H1 (cell line): Measurements from ENCODE around the gene ITGA11. TPM values are rescaled to one million over a fixed set of nuclear protein-coding genes. Genes with fewer than 3 reads are reported as not detected.

Experiments used
- CTCF ChIA-PET: fragments of 300-600 bp; sonication (Branson Sonifier 250); formaldehyde crosslinking; loops from one replicate; lab custom pipeline; 2021; ENCODE audit not compliant: partially characterized antibody; lab: Charles Lee
- POLR2A ChIA-PET: fragments of 300-600 bp; sonication (Branson Sonifier 250); formaldehyde crosslinking; loops from one replicate; lab custom pipeline; 2021; ENCODE audit warnings: inconsistent platforms; ENCODE audit not compliant: partially characterized antibody; lab: Charles Lee
- DNase-seq, 2 experiments: peaks; one replicate each; pipeline versions ENCODE4 v3.0.0 to v3.0.0-alpha.2; 2010 to 2022; ENCODE audit warnings: low spot score in 2 of 2, low read depth in 1 of 2, mixed read lengths in 1 of 2
- FAIRE-seq: peaks from 2 replicates; lab custom pipeline; 2011; peaks lifted over from hg19 to GRCh38; lab: Jason Lieb, UNC
- H2AFZ ChIP-seq: 2 replicates; pipeline ENCODE4 v1.8.1; 2012; ENCODE audit warnings: low read length, inconsistent platforms
- H2AK5ac ChIP-seq: 2 replicates; pipeline ENCODE4 v1.6.1; 2013; ENCODE audit warnings: low read depth, low read length
- H2BK120ac ChIP-seq: replicated peaks from 2 replicates; pipeline ENCODE3; 2013; ENCODE audit warnings: low read depth, low read length, inconsistent platforms
- H2BK12ac ChIP-seq: 2 replicates; pipeline ENCODE4 v1.6.1; 2013; ENCODE audit warnings: low read depth, low read length
- H2BK15ac ChIP-seq: 2 replicates; pipeline ENCODE4 v1.6.1; 2013; ENCODE audit warnings: low read length
- H2BK20ac ChIP-seq: 2 replicates; pipeline ENCODE4 v1.6.1; 2013; ENCODE audit warnings: low read length
- H2BK5ac ChIP-seq: 2 replicates; pipeline ENCODE4 v1.6.1; 2013; ENCODE audit warnings: low read depth, low read length
- H3K14ac ChIP-seq: 2 replicates; pipeline ENCODE4 v1.6.1; 2013; ENCODE audit warnings: inconsistent platforms; ENCODE audit not compliant: insufficient read length
- H3K18ac ChIP-seq: 2 replicates; pipeline ENCODE4 v1.6.1; 2013; ENCODE audit warnings: low read length; ENCODE audit errors: extremely low read depth
- H3K23ac ChIP-seq: 2 replicates; pipeline ENCODE4 v1.6.1; 2013; ENCODE audit warnings: inconsistent platforms; ENCODE audit not compliant: insufficient read length
- H3K23me2 ChIP-seq: 2 replicates; pipeline ENCODE4 v1.6.1; 2013; ENCODE audit warnings: low read depth, low read length
- H3K27ac ChIP-seq: 2 replicates; pipeline ENCODE4 v1.6.1; 2011; ENCODE audit warnings: low read depth, low read length, inconsistent platforms
- H3K27me3 ChIP-seq, 4 experiments: replicated peaks in 1 of 4; 1 replicate in 1 of 4; 2 replicates in 3 of 4; pipeline versions ENCODE4 v1.6.1 to v1.8.1; 2011 to 2013; ENCODE audit warnings: low read length in 3 of 4, mild to moderate bottlenecking in 3 of 4, inconsistent platforms in 2 of 4, mixed read lengths in 2 of 4, moderate library complexity in 1 of 4; ENCODE audit not compliant: control insufficient read depth in 3 of 4, insufficient read depth in 3 of 4; ENCODE audit errors: extremely low read depth in 1 of 4
- H3K36me3 ChIP-seq, 4 experiments: 2 replicates each; pipeline versions ENCODE4 v1.6.1 to v1.8.1; 2011 to 2013; ENCODE audit warnings: mild to moderate bottlenecking in 4 of 4, low read length in 3 of 4, moderate library complexity in 2 of 4, control low read depth in 1 of 4, inconsistent platforms in 1 of 4; ENCODE audit not compliant: insufficient read depth in 4 of 4, control insufficient read depth in 2 of 4
- H3K4ac ChIP-seq: replicated peaks from 2 replicates; pipeline ENCODE3; 2013; ENCODE audit warnings: low read length, low read depth, mixed read lengths, inconsistent platforms; ENCODE audit not compliant: insufficient read length
- H3K4me1 ChIP-seq, 4 experiments: replicated peaks in 1 of 4; 1 replicate in 1 of 4; 2 replicates in 3 of 4; pipeline versions ENCODE4 v1.6.1 to v1.8.1; 2011 to 2013; ENCODE audit warnings: low read length in 3 of 4, inconsistent platforms in 2 of 4, mixed read lengths in 1 of 4; ENCODE audit not compliant: insufficient read depth in 4 of 4, control insufficient read depth in 3 of 4
- H3K4me2 ChIP-seq, 2 experiments: 2 replicates each; pipeline versions ENCODE4 v1.6.1 to v1.8.1; 2011 to 2013; ENCODE audit warnings: low read depth in 2 of 2, low read length in 2 of 2, control low read depth in 1 of 2, inconsistent platforms in 1 of 2, mild to moderate bottlenecking in 1 of 2; ENCODE audit not compliant: insufficient read depth in 1 of 2
- H3K4me3 ChIP-seq, 4 experiments: fragments of 200-600, 300-600 bp in 1 of 4; sonication (generic), shearing (Covaris generic), sonication (Bioruptor Twin) in 1 of 4; 2 replicates each; pipeline versions ENCODE4 v1.5.1 to v1.8.1; 2011 to 2016; ENCODE audit warnings: low read length in 4 of 4, low read depth in 3 of 4, control low read depth in 2 of 4, inconsistent platforms in 2 of 4, mild to moderate bottlenecking in 2 of 4, mixed read lengths in 1 of 4, moderate library complexity in 1 of 4; ENCODE audit not compliant: insufficient read depth in 2 of 4; ENCODE audit errors: extremely low read depth in 1 of 4
- H3K56ac ChIP-seq: replicated peaks from 2 replicates; pipeline ENCODE3; 2013; ENCODE audit warnings: low read depth, mild to moderate bottlenecking, mixed read lengths, low read length, inconsistent platforms; ENCODE audit not compliant: insufficient read length
- H3K79me1 ChIP-seq: 2 replicates; pipeline ENCODE4 v1.6.1; 2013; ENCODE audit warnings: low read depth, low read length, control low read depth
- H3K79me2 ChIP-seq, 2 experiments: 2 replicates each; pipeline versions ENCODE4 v1.6.1 to v1.8.1; 2012 to 2013; ENCODE audit warnings: low read length in 2 of 2, mild to moderate bottlenecking in 2 of 2, inconsistent platforms in 1 of 2; ENCODE audit not compliant: insufficient read depth in 2 of 2, control insufficient read depth in 1 of 2
- H3K9ac ChIP-seq, 4 experiments: replicated peaks in 1 of 4; 1 replicate in 1 of 4; 2 replicates in 3 of 4; pipeline versions ENCODE4 v1.6.1 to v1.8.1; 2011 to 2013; ENCODE audit warnings: low read depth in 3 of 4, low read length in 3 of 4, control low read depth in 2 of 4, mild to moderate bottlenecking in 2 of 4, moderate library complexity in 2 of 4, inconsistent platforms in 1 of 4; ENCODE audit errors: extremely low read depth in 1 of 4
- H3K9me3 ChIP-seq, 2 experiments: 2 replicates each; pipeline versions ENCODE4 v1.6.1 to v1.8.1; 2012 to 2013; ENCODE audit warnings: mild to moderate bottlenecking in 2 of 2, moderate library complexity in 2 of 2, control low read depth in 1 of 2, inconsistent platforms in 1 of 2, low read depth in 1 of 2, low read length in 1 of 2, mixed read lengths in 1 of 2; ENCODE audit not compliant: insufficient read depth in 2 of 2
- H4K20me1 ChIP-seq, 2 experiments: replicated peaks in 1 of 2; 2 replicates each; pipeline versions ENCODE3 to v1.8.1; 2011 to 2013; ENCODE audit warnings: inconsistent platforms in 2 of 2, low read length in 2 of 2, mild to moderate bottlenecking in 1 of 2; ENCODE audit not compliant: insufficient read depth in 2 of 2, control insufficient read depth in 1 of 2
- H4K5ac ChIP-seq: 2 replicates; pipeline ENCODE4 v1.6.1; 2013; ENCODE audit warnings: low read length, low read depth, mixed read lengths, inconsistent platforms; ENCODE audit not compliant: insufficient read length
- H4K8ac ChIP-seq: 2 replicates; pipeline ENCODE4 v1.8.0; 2013; ENCODE audit warnings: mild to moderate bottlenecking, moderate library complexity, low read length, inconsistent platforms; ENCODE audit not compliant: insufficient read depth; ENCODE audit errors: extremely low read depth
- H4K91ac ChIP-seq: replicated peaks from 2 replicates; pipeline ENCODE3; 2013; ENCODE audit warnings: low read length, mixed read lengths, inconsistent platforms; ENCODE audit not compliant: insufficient read length
- HDAC2 ChIP-seq, 2 experiments: fragments of 300-600 bp in 1 of 2; sonication (generic) in 1 of 2; IDR thresholded peaks; 2 replicates each; pipeline ENCODE4 v1.6.1; 2011 to 2012; ENCODE audit warnings: low read depth in 2 of 2, low read length in 2 of 2, mild to moderate bottlenecking in 2 of 2, moderate library complexity in 2 of 2, borderline replicate concordance in 1 of 2, inconsistent platforms in 1 of 2
- MAX ChIP-seq: IDR thresholded peaks from 2 replicates; pipeline ENCODE4 v1.6.1; 2012; ENCODE audit warnings: inconsistent platforms
- WGBS, 2 experiments: shearing (Covaris generic) in 1 of 2; methylation state at CpG; one replicate each; pipeline versions ENCODE4 v1.1.6 to v1.1.7; 2013 to 2015; ENCODE audit warnings: low lambda C conversion rate in 2 of 2, mixed read lengths in 2 of 2, inconsistent platforms in 1 of 2, low coverage in 1 of 2, missing lambda C conversion rate in 1 of 2; ENCODE audit not compliant: insufficient replicate concordance in 2 of 2, insufficient coverage in 1 of 2, insufficient read length in 1 of 2; ENCODE audit errors: extremely low coverage in 1 of 2, missing lambda C conversion rate in 1 of 2; 5-methylcytosine and 5-hydroxymethylcytosine counted together
- polyA plus RNA-seq, 7 experiments: library from polyadenylated mRNA; depleted of rRNA in 3 of 7; stranded (reverse) in 5 of 7; unstranded in 2 of 7; fragments of >200 nt in 5 of 7; fragments of 200-250 nt in 2 of 7; gene quantifications; 1 replicate in 5 of 7; 2 replicates in 1 of 7; 4 replicates in 1 of 7; pipeline versions ENCODE4 v1.2.1 to v1.2.3, GENCODE V29; 2011 to 2013; ENCODE audit warnings: missing spikeins in 2 of 7, mixed read lengths in 2 of 7
- total RNA-seq: library from RNA; stranded (reverse); fragmentation: NEBNext Ultra II Directional; extraction: Animal tissue kit (Norgen Biotek cat#: 25700); gene quantifications from 2 replicates; pipeline ENCODE4 v1.2.1, GENCODE V29; 2021

Gene ITGA11
- total and polyA plus RNA-seq, 2 of the 8 experiments (the other 6 are each of a cell fraction or from before 2014, with no cell fraction given): 0.05 to 0.06 TPM

GRCh38 chr15:68305420-68305871 is 126.5 kb downstream of the ITGA11 start:
- H3K23me2 ChIP-seq: no peaks in the 10 kb centered on the region; the same call in 1 of the 2 replicates
- H3K79me1 ChIP-seq: no peaks in the 10 kb centered on the region
- H3K4me3 ChIP-seq: no peak overlapping the region
- no peak overlapping the region for H3K4ac ChIP-seq
- H2BK12ac ChIP-seq: peak overlapping the region; percentile 91; the same call in 1 of the 2 replicates
- no peak overlapping the region for H2BK120ac ChIP-seq
- POLR2A ChIA-PET: interaction anchor here (0.8 to 4.6 kb wide), 4 partner anchors 16 to 56 kb away, joined by 3 to 37 read pairs (median 5); partner anchors contain the start of gene FEM1B
- H3K23ac ChIP-seq: no peak overlapping the region
- H4K5ac ChIP-seq: no peak overlapping the region
- H2BK15ac ChIP-seq: peak overlapping the region; percentile 34; the same call in 1 of the 2 replicates
- no peaks in the 10 kb centered on the region for H3K27me3 ChIP-seq
- peak overlapping the region; percentile 93 for H4K91ac ChIP-seq
- FAIRE-seq (no peak), DNase-seq (peak in 1 of 2 experiments; percentile 46)
- peak overlapping the region; percentile 92; the same call in 1 of the 2 replicates for H2BK20ac ChIP-seq
- CTCF ChIA-PET: interaction anchor here (0.6 to 9.0 kb wide), 26 partner anchors 8 to 627 kb away, joined by 3 to 199 read pairs (median 7); partner anchors contain the start of gene CLN6
- no peak overlapping the region for H3K9ac ChIP-seq
- no peak overlapping the region; the same call in 1 of the 2 replicates for H3K18ac ChIP-seq
- H3K79me2 ChIP-seq: no peaks in the 10 kb centered on the region
- no peak overlapping the region; the same call in 1 of the 2 replicates for H2AK5ac ChIP-seq
- H2AFZ ChIP-seq: no peak overlapping the region
- H3K4me1 ChIP-seq: peaks cover 7 to 26% (median 18%) of the 10 kb centered on the region in 4 experiments
- H4K8ac ChIP-seq: no peak overlapping the region; the same call in 1 of the 2 replicates
- H3K14ac ChIP-seq: no peak overlapping the region
- H3K36me3 ChIP-seq: no peaks in the 10 kb centered on the region
- 0 out of 2 replicates have a peak, but pooled peaks have one; percentile 41 for TF ChIP-seq MAX
- no peak for TF ChIP-seq HDAC2 (IDR thresholded peaks at IDR 0.05; ENCODE audit: borderline replicate concordance in 1 of 2, low read depth in 2 of 2, low read length in 2 of 2)
- no peak overlapping the region for H3K56ac ChIP-seq
- WGBS, 2 experiments: 69% methylated on average over 6 of the region's 6 CpGs; no CpG with 5 or more reads in 1 of the 2 experiments
- peak overlapping the region; percentile 6; the same call in 1 of the 2 replicates for H2BK5ac ChIP-seq
- no peak overlapping the region for H3K27ac ChIP-seq
- no peaks in the 10 kb centered on the region for H4K20me1 ChIP-seq
- H3K9me3 ChIP-seq: no peaks in the 10 kb centered on the region
- peak overlapping the region in 1 of 2 experiments; percentile 3; a peak in 1 of 4 replicates for H3K4me2 ChIP-seq
